ENCODE results near the gene MAGI1.

DNA sequence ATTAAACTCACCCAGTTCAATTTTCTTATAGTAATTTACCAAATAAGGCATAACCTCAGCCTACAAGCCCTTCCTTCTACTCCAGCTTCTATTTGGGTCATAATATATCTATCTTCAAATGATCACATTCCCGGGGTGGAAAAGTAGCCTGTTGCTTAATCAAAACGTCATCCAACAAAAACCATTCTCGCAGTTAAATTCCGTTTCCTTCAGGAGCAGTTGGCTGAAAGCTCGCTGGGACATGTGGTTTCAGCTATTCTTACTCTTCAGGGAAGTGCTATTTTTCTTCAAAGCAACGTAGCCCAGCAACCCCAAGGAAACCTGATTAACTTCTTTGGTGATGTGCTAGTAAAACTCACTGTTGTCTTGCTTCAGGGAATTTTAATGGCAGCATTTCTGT is 59.6 kb downstream of the MAGI1 start:
- TF ChIP-seq, protein P1, sequence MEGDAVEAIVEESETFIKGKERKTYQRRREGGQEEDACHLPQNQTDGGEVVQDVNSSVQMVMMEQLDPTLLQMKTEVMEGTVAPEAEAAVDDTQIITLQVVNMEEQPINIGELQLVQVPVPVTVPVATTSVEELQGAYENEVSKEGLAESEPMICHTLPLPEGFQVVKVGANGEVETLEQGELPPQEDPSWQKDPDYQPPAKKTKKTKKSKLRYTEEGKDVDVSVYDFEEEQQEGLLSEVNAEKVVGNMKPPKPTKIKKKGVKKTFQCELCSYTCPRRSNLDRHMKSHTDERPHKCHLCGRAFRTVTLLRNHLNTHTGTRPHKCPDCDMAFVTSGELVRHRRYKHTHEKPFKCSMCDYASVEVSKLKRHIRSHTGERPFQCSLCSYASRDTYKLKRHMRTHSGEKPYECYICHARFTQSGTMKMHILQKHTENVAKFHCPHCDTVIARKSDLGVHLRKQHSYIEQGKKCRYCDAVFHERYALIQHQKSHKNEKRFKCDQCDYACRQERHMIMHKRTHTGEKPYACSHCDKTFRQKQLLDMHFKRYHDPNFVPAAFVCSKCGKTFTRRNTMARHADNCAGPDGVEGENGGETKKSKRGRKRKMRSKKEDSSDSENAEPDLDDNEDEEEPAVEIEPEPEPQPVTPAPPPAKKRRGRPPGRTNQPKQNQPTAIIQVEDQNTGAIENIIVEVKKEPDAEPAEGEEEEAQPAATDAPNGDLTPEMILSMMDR (IDR thresholded peaks at IDR 0.05): no peak
- TF ChIP-seq SIN3A (IDR thresholded peaks at IDR 0.05; ENCODE audit: borderline replicate concordance, low read depth, low read length) (no peak), NFIC (IDR thresholded peaks at IDR 0.05; ENCODE audit: borderline replicate concordance) (no peak), FOXJ3 (CRISPR knock-in tag; IDR thresholded peaks at IDR 0.05) (no peak), FOSL2 (IDR thresholded peaks at IDR 0.05; ENCODE audit: borderline replicate concordance, low read depth) (no peak), FOXM1 (IDR thresholded peaks at IDR 0.05; ENCODE audit: low read depth) (no peak), POLR2AphosphoS5 (IDR thresholded peaks at IDR 0.05; ENCODE audit: low read depth, low read length) (no peak), GABPA (IDR thresholded peaks at IDR 0.05; ENCODE audit: low read depth) (no peak), YY1 (IDR thresholded peaks at IDR 0.05; ENCODE audit: low read depth) (no peak), EZH2phosphoT487 (IDR thresholded peaks at IDR 0.05; ENCODE audit: borderline replicate concordance, low read depth) (no peak), RFX5 (IDR thresholded peaks at IDR 0.05; ENCODE audit: low read length) (no peak), MEF2A (IDR thresholded peaks at IDR 0.05; ENCODE audit: borderline replicate concordance, low read depth) (no peak), USF1 (IDR thresholded peaks at IDR 0.05; ENCODE audit: borderline replicate concordance, low read depth) (no peak)

All from SK-N-SH (cell line).